ENCODE measurements around the gene IPCEF1.

- TF ChIP-seq CTCF (conservative IDR thresholded peaks at IDR 0.05; ENCODE audit: low read length) (no peak), EZH2phosphoT487 (IDR thresholded peaks at IDR 0.05; ENCODE audit: borderline replicate concordance) (no peak)
These were observed 66.6 kb downstream of the IPCEF1 start for GRCh38 chr6:154289818-154290508.
